GM21390 (cell line): ENCODE data around the gene CACFD1.
"Not testable (repeated sequence)": the region's sequence is repeated elsewhere in the genome, so short reads cannot be mapped to it uniquely, and the experiment has no call there.

Experiments
- ATAC-seq: cut with Tn5 transposase; IDR thresholded peaks from one replicate; pipeline ENCODE4 v1.9.1; 2021; ENCODE audit not compliant: unreplicated experiment

The CACFD1 gene

DNA sequence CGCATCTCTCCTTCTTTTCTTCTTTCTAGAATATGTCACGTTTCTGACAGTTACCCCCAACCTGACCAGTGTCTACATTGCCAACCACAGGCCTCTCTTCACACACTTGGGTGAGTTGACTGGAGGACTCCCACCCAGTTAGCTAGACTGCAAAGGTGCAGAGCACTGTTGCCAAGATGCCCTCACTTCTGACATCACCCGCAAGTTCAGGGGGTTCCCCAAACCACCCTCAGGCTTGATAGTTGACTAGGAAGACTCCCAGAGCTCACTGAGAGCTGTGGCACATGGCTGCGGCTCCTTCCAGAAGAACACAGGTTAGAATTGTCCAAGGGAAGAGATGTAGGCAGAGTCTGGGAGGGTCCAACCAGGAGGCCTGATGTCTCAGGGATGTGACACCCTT lies 20.4 kb upstream of the CACFD1 start:
- no peak for ATAC-seq

GRCh38 chr9:133440874-133441273 lies 18.9 kb upstream of the CACFD1 start:
- no peak for ATAC-seq

DNA sequence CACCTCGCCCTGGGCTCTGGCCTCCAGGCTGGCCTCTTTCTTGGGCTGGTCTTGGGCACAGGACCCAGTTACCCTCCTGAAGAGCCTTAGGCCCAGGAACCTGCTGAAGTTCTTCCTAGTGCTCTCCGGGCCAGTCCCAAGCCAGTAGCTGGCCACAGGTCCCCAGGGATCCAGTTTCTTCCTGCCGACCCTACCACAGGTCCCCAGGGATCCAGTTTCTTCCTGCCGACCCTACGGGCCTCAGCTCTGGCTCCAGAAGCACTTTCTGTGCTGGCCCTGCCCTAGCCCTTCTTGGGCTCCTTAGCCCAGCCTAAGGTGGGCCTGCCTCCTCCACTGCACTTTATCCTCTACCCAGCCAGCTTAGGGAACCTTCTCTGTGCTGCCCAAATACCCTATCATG lies 18.2 kb upstream of the CACFD1 start:
- no peak for ATAC-seq

DNA sequence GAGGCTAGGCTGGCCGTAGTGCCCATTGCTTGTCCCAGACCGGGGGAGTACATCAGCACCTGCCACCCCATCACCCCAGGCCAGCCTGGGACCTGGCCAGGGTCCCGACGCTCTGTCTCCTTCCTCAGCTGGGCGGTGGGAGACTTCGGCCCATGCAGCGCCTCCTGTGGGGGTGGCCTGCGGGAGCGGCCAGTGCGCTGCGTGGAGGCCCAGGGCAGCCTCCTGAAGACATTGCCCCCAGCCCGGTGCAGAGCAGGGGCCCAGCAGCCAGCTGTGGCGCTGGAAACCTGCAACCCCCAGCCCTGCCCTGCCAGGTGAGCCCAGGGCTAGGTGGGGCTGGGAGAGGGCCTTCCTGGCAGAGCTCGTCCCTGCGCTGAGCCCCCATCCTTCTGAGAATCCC lies 16.5 kb upstream of the CACFD1 start:
- no peak for ATAC-seq

DNA sequence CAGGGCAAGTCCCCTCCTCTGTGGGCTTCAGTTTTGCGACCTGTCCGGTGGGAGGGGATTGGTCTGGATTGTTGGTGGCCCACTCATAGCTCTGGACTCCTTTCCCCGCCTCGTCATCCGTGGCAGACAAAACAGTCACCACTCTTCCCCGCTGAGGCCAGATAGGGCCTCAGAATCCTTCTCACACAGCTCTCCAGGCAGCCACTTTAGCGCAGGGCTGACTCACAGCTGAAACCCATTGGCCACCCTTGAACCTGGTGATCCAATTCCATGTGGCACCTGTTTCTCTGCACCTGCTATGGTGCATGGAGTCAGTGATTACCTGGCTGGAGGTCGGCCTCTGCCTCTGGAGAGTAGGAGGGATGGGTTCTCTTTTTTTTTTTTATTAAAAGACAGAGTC lies 15.8 kb upstream of the CACFD1 start:
- ATAC-seq = no peak

GRCh38 chr9:133445293-133445969 lies 14.3 kb upstream of the CACFD1 start:
- ATAC-seq = no peak

- no peak for ATAC-seq
These were observed 11.2 kb upstream of the CACFD1 start for GRCh38 chr9:133448487-133448972.

- ATAC-seq = no peak
These were observed 10.0 kb upstream of the CACFD1 start for GRCh38 chr9:133449760-133450159.

DNA sequence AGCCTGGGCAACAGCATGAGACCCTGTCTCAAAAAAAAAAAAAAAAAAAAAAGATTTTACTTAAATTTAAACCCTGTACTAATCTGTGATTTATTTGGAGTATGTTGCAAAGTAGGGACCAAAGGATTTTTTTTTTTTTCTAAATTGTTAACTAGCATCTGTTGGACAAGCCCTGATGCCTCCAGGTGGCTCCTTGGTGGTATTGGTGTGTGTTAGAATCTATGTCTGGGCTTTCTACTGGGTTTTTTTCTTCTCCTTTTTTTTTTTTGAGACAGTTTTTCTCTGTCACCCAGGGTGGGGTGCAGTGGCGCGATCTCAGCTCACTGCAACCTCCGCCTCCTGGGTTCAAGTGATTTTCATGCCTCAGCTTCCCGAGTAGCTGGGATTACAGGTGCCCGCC lies 7.9 kb upstream of the CACFD1 start:
- not testable (repeated sequence) for ATAC-seq

DNA sequence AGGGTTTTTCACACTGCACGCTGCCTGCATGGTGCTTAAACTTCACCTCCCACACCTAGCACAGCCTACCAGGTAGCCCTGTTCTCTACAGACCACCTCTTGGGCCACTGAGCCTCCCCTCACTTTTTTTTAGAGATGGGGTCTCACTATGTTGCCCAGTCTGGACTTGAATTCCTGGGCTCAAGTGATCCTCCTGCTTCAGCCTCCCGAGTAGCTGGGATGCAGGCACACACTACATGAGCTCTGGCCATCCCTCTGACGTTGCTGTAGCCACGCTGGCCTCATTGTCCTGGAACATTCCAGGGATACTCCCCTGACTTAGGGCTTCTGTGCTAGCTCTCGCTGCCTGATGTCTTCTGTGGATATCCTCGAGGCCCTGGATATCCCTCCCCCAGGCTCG lies 7.2 kb upstream of the CACFD1 start:
- ATAC-seq = no peak

- no peak for ATAC-seq
These were observed 6.1 kb upstream of the CACFD1 start for GRCh38 chr9:133453651-133454050.

GRCh38 chr9:133454325-133454724 lies 5.5 kb upstream of the CACFD1 start:
- ATAC-seq = no peak

GRCh38 chr9:133454943-133455673 lies 4.7 kb upstream of the CACFD1 start:
- ATAC-seq = no peak

DNA sequence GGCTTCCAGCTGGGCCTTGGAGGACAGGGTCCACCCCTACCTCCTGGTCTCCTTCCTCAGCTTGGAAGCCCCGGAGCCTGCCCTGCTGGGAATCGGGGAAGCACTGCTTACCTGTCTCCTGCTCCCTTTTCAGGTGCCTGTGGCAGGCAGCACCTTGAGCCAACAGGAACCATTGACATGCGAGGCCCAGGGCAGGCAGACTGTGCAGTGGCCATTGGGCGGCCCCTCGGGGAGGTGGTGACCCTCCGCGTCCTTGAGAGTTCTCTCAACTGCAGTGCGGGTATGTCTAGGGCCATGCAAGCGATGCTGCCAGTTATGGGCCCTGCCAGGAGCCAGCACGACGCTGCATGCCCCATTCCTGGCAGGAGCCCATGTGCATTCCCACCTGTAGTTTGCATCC lies 3.8 kb upstream of the CACFD1 start:
- no peak for ATAC-seq

- ATAC-seq = no peak
These were observed 3.4 kb upstream of the CACFD1 start for GRCh38 chr9:133456409-133456808.

GRCh38 chr9:133457233-133457632 lies 2.5 kb upstream of the CACFD1 start:
- ATAC-seq = no peak

DNA sequence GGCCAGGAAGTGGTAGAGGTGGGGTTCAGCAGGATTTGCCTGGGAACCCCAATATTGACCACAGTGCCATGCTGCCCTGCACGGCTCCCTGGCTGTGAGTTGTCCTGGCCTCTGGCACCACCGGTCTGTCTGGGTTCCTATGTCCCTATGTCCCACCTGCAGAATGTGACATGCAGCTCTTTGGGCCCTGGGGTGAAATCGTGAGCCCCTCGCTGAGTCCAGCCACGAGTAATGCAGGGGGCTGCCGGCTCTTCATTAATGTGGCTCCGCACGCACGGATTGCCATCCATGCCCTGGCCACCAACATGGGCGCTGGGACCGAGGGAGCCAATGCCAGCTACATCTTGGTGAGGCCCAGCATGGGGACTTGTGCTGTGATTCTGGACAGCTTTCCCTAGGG lies 2.0 kb upstream of the CACFD1 start:
- ATAC-seq = no peak

GRCh38 chr9:133458643-133459312 lies 1.0 kb upstream of the CACFD1 start:
- no peak for ATAC-seq

DNA sequence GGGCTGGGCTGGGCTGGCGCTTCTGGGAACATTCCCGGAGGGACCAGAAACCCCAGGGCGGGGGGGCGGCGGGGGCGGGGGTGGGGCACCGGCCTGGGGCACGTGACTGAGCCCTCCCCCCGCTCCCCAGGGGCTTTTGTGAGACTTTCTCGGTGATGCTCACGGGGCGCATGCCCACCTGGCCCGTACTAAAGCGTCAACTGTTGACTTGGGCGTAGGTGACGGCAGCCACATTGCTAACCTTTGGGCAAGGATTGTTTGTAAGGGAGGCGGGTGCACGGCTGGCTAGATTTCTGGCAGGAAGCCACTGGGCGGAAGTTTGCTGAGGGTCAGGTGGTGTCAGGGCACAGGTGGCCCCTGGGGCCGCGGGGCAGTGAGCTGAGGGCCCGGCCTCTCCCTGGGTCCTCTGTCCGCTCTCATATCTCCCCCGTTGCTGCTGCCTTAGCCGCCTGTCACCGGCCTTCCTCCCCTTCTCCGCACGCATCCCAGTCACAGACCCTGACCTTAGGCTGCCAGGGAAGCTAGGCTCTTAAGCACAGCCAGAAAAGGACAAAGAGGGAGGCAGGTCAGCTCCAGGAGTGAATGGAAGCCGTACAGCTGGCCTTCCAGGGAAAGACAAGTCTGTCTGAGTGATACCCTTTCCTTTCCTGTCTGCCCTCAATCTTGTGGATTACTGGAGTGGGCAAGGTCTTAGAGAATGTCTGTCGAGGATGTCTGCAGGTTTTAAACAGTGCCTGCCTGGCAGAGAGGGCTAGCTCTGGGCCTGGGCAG lies 812 bp downstream of the CACFD1 start:
- ATAC-seq = peak; percentile 27

GRCh38 chr9:133461975-133462374 lies 2.2 kb downstream of the CACFD1 start:
- ATAC-seq = no peak

- no peak for ATAC-seq
These were observed 3.6 kb downstream of the CACFD1 start for GRCh38 chr9:133463234-133463863.
